GM15510 (cell line): ENCODE results near the gene STAU1.

ENCODE experiments used
- POLR2A ChIP-seq: IDR thresholded peaks from 3 replicates; pipeline ENCODE4 v1.6.1; 2011; ENCODE audit warnings: borderline replicate concordance; ENCODE audit not compliant: insufficient read length; ENCODE audit errors: extremely low read depth

STAU1 gene

GRCh38 chr20:49112596-49113274, 75.4 kb downstream of the STAU1 start:
- no peak for TF ChIP-seq POLR2A

- no peak for TF ChIP-seq POLR2A
These were observed 77.1 kb downstream of the STAU1 start for GRCh38 chr20:49110767-49111694.

GRCh38 chr20:49106328-49106727, 81.8 kb downstream of the STAU1 start:
- TF ChIP-seq POLR2A, result no peak

- no peak for TF ChIP-seq POLR2A
These were observed 83.8 kb downstream of the STAU1 start for GRCh38 chr20:49104365-49104648.

GRCh38 chr20:49103647-49104364, 84.3 kb downstream of the STAU1 start:
- no peak for TF ChIP-seq POLR2A

GRCh38 chr20:49103019-49103418, 85.1 kb downstream of the STAU1 start:
- TF ChIP-seq POLR2A, result no peak

- no peak for TF ChIP-seq POLR2A
These were observed 87.2 kb downstream of the STAU1 start for GRCh38 chr20:49100972-49101371.

- no peak for TF ChIP-seq POLR2A
These were observed 89.1 kb downstream of the STAU1 start for GRCh38 chr20:49099011-49099410.

- TF ChIP-seq POLR2A, result no peak
These were observed 90.0 kb downstream of the STAU1 start for GRCh38 chr20:49098136-49098535.

- TF ChIP-seq POLR2A, result no peak
These were observed 91.0 kb downstream of the STAU1 start for GRCh38 chr20:49097159-49097558.

- TF ChIP-seq POLR2A, result no peak
These were observed 91.9 kb downstream of the STAU1 start for GRCh38 chr20:49096203-49096730.

- TF ChIP-seq POLR2A, result no peak
These were observed 96.4 kb downstream of the STAU1 start for GRCh38 chr20:49091762-49092161.

GRCh38 chr20:49091104-49091503, 97.0 kb downstream of the STAU1 start:
- no peak for TF ChIP-seq POLR2A

- no peak for TF ChIP-seq POLR2A
These were observed 109.8 kb downstream of the STAU1 start for GRCh38 chr20:49078310-49078709.

GRCh38 chr20:49074521-49074920, 113.6 kb downstream of the STAU1 start:
- no peak for TF ChIP-seq POLR2A
